ENCODE results near the gene DFFB. TPM values are rescaled to one million over a fixed set of nuclear protein-coding genes. Genes with fewer than 3 reads are reported as not detected.
"Not testable (repeated sequence)": the region's sequence is repeated elsewhere in the genome, so short reads cannot be mapped to it uniquely, and the experiment has no call there.

The DFFB gene
- total RNA-seq, 1 donor from 2014 or later = 11.3 TPM

DNA sequence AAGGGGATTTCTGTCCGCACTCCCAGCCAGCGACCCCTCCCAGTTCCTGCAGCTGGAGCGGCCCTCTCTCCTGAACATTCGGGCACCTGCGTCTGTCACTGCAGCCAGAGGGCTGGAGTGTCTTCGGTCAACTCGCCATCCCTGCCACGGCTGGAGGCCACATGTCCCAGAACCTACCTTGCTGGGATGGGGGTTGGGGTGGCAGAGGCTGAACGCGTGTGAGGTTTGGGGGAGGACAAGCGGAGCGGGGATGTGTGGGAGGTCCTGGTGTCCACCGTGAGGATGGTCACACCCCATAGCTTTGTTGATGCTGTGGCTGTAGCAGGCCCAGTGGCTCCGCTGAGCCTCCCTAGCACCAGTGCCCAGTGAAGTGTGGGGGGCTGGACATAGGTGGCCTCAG, 57.6 kb downstream of the DFFB start:
- Mint-ChIP-seq H3K27me3 (ENCODE audit: low read depth) (peaks cover 17% of the 10 kb centered on the region), H3K27ac (ENCODE audit: unreplicated experiment) (no peak overlapping the region), H3K36me3 (ENCODE audit: low read depth) (no peaks in the 10 kb centered on the region), H3K9me3 (no peaks in the 10 kb centered on the region), H3K4me1 (peaks cover 5% of the 10 kb centered on the region), H3K4me3 (no peak overlapping the region)
- no peak for DNase-seq (ENCODE audit: low read depth, low spot score)
- TF ChIP-seq, protein P1, sequence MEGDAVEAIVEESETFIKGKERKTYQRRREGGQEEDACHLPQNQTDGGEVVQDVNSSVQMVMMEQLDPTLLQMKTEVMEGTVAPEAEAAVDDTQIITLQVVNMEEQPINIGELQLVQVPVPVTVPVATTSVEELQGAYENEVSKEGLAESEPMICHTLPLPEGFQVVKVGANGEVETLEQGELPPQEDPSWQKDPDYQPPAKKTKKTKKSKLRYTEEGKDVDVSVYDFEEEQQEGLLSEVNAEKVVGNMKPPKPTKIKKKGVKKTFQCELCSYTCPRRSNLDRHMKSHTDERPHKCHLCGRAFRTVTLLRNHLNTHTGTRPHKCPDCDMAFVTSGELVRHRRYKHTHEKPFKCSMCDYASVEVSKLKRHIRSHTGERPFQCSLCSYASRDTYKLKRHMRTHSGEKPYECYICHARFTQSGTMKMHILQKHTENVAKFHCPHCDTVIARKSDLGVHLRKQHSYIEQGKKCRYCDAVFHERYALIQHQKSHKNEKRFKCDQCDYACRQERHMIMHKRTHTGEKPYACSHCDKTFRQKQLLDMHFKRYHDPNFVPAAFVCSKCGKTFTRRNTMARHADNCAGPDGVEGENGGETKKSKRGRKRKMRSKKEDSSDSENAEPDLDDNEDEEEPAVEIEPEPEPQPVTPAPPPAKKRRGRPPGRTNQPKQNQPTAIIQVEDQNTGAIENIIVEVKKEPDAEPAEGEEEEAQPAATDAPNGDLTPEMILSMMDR (conservative IDR thresholded peaks at IDR 0.05) = no peak

DNA sequence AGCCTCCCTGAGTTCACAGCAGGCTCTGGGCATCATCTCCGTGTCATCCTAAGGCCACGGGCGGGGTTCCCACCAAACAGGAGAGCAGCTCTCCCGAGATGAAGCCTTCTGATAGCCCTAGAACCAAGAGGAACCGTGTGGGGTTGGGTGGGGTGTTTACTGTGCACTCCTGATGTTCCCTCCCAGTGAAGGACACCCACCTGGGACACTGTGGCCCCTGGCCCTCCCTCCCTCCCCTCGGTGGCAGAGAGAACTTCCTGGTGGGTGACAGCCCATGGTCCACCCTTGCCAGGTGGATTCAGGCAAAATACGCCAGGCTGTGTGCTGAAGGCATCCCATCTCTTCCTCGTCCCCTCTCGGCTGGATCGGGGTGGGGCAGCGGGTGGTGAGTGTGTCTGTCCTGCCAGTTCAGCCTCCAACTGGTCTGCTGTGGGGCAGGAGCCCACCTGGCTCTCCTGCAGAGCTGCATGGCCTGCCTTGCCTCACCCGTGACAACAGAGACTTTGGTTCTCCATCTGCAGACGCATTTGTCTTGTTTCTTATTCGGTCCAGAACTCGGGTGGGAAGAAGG, 58.4 kb downstream of the DFFB start:
- H3K4me1 Mint-ChIP-seq = peaks cover 4% of the 10 kb centered on the region
- H3K36me3 Mint-ChIP-seq (ENCODE audit: low read depth) = no peaks in the 10 kb centered on the region
- no peak overlapping the region for H3K27ac Mint-ChIP-seq (ENCODE audit: unreplicated experiment)
- H3K9me3 Mint-ChIP-seq = no peaks in the 10 kb centered on the region
- H3K4me3 Mint-ChIP-seq = no peak overlapping the region
- peaks cover 15% of the 10 kb centered on the region for H3K27me3 Mint-ChIP-seq (ENCODE audit: low read depth)
- DNase-seq (ENCODE audit: low read depth, low spot score) = no peak
- TF ChIP-seq, protein P1 (conservative IDR thresholded peaks at IDR 0.05) = no peak

DNA sequence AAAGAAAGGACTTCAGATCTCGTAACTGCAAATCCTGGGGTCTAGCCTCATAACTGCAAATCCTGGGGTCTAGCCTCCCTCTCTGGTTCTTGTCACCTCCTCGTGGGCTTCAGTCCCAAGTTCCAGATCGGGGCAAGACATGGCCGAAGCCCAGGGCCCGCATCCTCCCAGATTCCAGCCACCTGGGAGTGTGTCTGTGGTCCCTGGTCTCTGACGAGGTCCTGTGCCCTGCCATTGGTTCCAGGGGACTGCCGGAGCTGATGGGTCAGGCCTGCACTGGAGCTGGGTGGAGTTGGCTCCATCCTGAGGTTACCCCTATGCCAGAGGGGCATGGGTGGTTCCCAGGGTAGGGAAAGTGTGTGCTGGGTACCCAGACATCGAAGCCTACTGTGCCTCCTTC, 60.5 kb downstream of the DFFB start:
- Mint-ChIP-seq H3K36me3 (ENCODE audit: low read depth) (no peaks in the 10 kb centered on the region), H3K9me3 (no peaks in the 10 kb centered on the region), H3K27ac (ENCODE audit: unreplicated experiment) (no peak overlapping the region), H3K4me3 (no peak overlapping the region), H3K27me3 (ENCODE audit: low read depth) (peaks cover 8% of the 10 kb centered on the region), H3K4me1 (no peaks in the 10 kb centered on the region)
- TF ChIP-seq, protein P1 (conservative IDR thresholded peaks at IDR 0.05) = no peak
- DNase-seq (ENCODE audit: low read depth, low spot score) = no peak

DNA sequence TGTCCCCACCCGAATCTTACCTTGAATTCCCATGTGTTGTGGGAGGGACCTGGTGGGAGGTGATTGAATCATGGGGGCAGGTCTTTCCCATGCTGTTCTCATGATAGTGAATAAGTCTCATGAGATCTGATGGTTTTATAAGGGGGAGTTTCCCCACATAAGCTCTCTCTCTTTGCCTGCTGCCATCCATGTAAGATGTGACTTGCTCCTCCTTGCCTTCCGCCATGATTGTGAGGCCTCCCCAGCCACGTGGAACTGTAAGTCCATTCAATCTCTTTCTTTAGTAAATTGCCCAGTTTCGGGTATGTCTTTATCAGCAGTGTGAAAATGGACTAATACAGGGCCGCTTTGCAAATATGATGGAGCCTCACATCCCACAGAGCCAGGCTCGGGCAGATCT, 61.1 kb downstream of the DFFB start:
- DNase-seq (ENCODE audit: low read depth, low spot score); H3K4me1 Mint-ChIP-seq; H3K9me3 Mint-ChIP-seq; H3K27me3 Mint-ChIP-seq (ENCODE audit: low read depth); H3K36me3 Mint-ChIP-seq (ENCODE audit: low read depth); H3K4me3 Mint-ChIP-seq; H3K27ac Mint-ChIP-seq (ENCODE audit: unreplicated experiment): not testable (repeated sequence)

DNA sequence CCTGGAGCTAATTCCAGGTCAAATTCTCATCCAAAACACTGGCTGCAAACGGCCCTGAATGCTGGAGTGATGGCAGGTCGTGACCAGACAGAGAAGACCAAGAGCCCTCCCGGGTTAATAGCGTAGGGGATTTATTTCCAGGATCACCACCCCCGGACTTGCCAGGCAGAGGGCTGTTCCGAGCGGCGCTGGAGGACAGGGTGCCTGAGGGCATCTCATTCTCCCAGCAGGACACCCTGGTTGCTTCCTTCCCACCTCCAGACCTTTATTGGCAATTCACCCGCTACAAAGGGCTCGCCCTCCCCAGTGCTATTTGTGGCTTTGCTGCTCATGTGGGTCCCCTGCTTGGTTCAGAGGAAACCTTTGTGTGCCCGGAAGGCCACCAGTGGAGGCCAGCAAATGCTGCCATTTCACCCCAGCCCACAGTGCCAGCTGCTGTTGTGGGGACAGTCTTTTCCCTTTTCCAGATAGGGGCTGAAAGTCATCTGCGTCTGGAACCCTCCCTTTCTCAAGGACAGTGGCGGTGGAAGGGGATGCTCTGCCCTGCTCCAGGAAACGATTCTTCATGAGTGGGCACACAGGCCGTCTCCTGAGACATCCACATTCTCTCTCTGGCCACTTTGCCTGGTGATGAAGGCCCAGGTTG, 61.8 kb downstream of the DFFB start:
- TF ChIP-seq, protein P1 (conservative IDR thresholded peaks at IDR 0.05) = no peak
- Mint-ChIP-seq H3K27ac (ENCODE audit: unreplicated experiment) (no peak overlapping the region), H3K9me3 (no peaks in the 10 kb centered on the region), H3K4me1 (no peaks in the 10 kb centered on the region), H3K4me3 (no peak overlapping the region), H3K36me3 (ENCODE audit: low read depth) (no peaks in the 10 kb centered on the region), H3K27me3 (ENCODE audit: low read depth) (peaks cover 8% of the 10 kb centered on the region)
- no peak for DNase-seq (ENCODE audit: low read depth, low spot score)

DNA sequence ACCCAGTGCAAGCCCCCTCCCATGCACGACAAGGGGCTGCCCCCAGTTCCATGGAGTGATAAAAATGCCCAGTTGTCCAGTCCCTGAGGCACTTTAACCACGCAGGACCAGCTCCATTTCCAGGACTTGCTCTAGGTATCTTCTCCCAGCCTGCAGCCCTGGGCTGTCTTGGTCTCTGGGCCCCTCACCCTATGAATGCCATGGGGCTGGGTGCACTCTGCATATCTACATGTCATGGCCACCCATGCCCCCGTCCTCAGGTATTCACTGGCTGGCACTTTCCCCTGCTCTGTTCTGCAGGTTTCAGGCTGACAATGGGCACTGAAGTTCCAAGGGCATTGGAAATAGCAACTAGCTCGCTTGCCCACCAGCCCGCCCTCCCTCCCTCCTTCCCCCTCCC, 62.4 kb downstream of the DFFB start:
- H3K36me3 Mint-ChIP-seq (ENCODE audit: low read depth) = no peaks in the 10 kb centered on the region
- H3K27ac Mint-ChIP-seq (ENCODE audit: unreplicated experiment) = no peak overlapping the region
- TF ChIP-seq, protein P1 (conservative IDR thresholded peaks at IDR 0.05) = no peak
- peaks cover 8% of the 10 kb centered on the region for H3K27me3 Mint-ChIP-seq (ENCODE audit: low read depth)
- H3K4me1 Mint-ChIP-seq = no peaks in the 10 kb centered on the region
- H3K4me3 Mint-ChIP-seq = no peak overlapping the region
- DNase-seq (ENCODE audit: low read depth, low spot score) = no peak
- H3K9me3 Mint-ChIP-seq = no peaks in the 10 kb centered on the region

Measured in neural crest cell (in vitro differentiated cells).